ENCODE data around the gene BTG1. TPM values are rescaled to one million over a fixed set of nuclear protein-coding genes. Genes with fewer than 3 reads are reported as not detected.

Gene BTG1
- total and polyA plus RNA-seq, 8 donors: 29.0 to 183 (median 127) TPM

DNA sequence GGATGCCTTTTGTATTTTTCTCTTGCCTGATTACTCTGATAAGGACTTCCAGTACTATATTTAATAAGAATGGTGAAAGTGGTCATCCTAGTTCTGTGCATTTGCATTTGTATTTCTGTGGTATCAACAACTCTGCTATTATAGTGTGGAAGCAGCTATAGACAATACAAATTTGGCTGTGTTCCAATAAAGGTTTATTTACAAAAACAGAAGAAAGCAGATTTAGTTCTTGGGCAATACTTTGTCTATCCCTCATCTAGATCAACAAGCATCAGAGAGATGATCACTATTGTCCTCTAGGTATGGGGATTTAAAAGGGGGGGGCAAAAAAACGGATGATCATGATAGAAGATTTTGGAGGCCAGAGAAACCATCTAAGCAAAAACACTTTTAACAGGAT, 19.1 kb upstream of the BTG1 start:
- DNase-seq (no peak), ATAC-seq (no peak), FAIRE-seq (no peak)
- H3K4me3 ChIP-seq: no peak overlapping the region
- 60 to 91% methylated on average over 1 of the region's 1 CpG for WGBS, 2 donors
- H3K27me3 ChIP-seq: no peaks in the 10 kb centered on the region
- no peaks in the 10 kb centered on the region for H3K4me1 ChIP-seq
- H3K36me3 ChIP-seq: no peaks in the 10 kb centered on the region
- H3K27ac ChIP-seq: no peak overlapping the region
- no peaks in the 10 kb centered on the region for H3K9me3 ChIP-seq
- intact Hi-C loops (cut with DNase I): no loop called here
- TF ChIP-seq, protein P1, sequence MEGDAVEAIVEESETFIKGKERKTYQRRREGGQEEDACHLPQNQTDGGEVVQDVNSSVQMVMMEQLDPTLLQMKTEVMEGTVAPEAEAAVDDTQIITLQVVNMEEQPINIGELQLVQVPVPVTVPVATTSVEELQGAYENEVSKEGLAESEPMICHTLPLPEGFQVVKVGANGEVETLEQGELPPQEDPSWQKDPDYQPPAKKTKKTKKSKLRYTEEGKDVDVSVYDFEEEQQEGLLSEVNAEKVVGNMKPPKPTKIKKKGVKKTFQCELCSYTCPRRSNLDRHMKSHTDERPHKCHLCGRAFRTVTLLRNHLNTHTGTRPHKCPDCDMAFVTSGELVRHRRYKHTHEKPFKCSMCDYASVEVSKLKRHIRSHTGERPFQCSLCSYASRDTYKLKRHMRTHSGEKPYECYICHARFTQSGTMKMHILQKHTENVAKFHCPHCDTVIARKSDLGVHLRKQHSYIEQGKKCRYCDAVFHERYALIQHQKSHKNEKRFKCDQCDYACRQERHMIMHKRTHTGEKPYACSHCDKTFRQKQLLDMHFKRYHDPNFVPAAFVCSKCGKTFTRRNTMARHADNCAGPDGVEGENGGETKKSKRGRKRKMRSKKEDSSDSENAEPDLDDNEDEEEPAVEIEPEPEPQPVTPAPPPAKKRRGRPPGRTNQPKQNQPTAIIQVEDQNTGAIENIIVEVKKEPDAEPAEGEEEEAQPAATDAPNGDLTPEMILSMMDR (IDR thresholded peaks at IDR 0.05): no peak

GRCh38 chr12:92162079-92162478, 16.4 kb upstream of the BTG1 start:
- Histone ChIP-seq H3K36me3 (no peaks in the 10 kb centered on the region), H3K4me3 (no peak overlapping the region), H3K27me3 (no peaks in the 10 kb centered on the region), H3K9me3 (no peaks in the 10 kb centered on the region), H3K4me1 (no peaks in the 10 kb centered on the region), H3K27ac (no peak overlapping the region)
- intact Hi-C loops (cut with DNase I): no loop called here
- 90 to 92% methylated on average over 1 of the region's 1 CpG for WGBS, 2 donors
- TF ChIP-seq, protein P1 (IDR thresholded peaks at IDR 0.05): no peak
- FAIRE-seq (no peak), DNase-seq (no peak), ATAC-seq (no peak)

DNA sequence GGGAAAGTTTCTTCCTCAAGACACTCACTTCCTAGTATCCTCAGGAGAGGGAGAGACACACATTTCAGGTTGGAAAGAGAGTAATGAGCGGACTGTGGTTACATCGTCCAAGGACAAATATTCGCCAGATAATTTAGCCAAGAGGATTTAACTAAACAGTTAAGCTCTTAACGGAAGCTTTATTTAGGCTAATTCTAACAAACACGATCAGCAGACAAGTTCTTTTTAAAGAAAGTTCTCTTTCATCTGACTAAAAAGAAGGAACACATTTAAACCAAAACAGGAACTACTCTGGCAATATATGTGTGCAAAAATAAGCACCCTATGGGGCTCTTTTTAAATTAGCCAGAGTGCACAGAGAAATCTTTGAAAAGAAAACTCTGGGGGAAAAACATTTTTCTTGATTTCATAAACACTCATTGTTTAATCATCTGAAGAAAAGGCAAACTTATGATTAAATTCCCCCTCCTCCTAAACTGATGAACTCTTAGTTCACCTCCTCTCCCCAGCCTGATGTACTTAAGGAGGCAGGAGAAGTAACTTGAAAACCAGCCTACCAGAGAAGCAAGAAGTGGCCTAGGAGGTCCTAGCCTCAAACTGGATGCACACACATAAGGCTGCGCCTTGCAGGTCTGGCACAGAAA, 13.3 kb upstream of the BTG1 start:
- intact Hi-C loops (cut with DNase I): loop anchor here in 1 of 3 donors (10.0 kb wide), 1 partner anchor 416 kb away; no protein-coding TSS in a partner anchor
- Histone ChIP-seq H3K27me3 (no peaks in the 10 kb centered on the region), H3K4me1 (no peaks in the 10 kb centered on the region), H3K9me3 (no peaks in the 10 kb centered on the region), H3K36me3 (no peaks in the 10 kb centered on the region), H3K27ac (no peak overlapping the region), H3K4me3 (no peak overlapping the region)
- no peak for DNase-seq
- peak in 1 of 4 donors; percentile 59 for ATAC-seq
- no peak for FAIRE-seq
- TF ChIP-seq, protein P1 (IDR thresholded peaks at IDR 0.05): no peak
- WGBS, 2 donors: 49 to 61% methylated on average over 6 of the region's 6 CpGs

DNA sequence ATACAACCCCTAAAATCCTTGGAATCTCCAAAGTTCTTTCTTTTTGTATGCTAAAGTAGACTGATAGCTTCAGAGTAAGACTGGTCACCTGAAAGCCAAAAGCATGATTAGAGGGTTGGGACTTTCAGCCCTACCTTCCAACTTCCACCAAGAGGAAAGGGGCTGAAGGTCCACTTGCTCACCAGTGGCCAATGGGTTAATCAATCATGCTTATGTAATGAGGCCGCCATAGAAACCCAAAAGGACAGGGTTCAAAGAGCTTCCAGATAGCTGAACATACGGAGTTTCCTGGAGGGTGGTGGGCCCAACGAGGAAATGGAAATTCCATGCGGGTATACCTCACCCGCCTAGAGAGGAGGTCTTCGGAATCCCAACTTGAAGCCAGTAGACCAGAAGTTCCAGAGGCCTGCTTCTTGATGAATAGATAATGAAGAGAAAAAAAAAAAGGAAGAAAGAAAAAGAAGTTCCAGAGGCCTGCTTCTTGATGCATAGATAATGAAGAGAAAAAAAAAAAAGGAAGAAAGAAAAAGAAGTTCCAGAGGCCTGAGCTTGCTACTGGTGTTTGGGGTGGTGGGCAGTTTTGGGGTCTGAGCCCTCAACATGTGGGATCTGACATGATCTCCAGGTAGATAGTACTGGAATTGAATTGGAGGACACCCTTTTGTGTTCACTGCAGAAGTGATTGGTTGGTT, 11.2 kb upstream of the BTG1 start:
- Histone ChIP-seq H3K9me3 (no peaks in the 10 kb centered on the region), H3K27me3 (no peaks in the 10 kb centered on the region), H3K4me3 (no peak overlapping the region), H3K27ac (no peak overlapping the region), H3K36me3 (no peaks in the 10 kb centered on the region), H3K4me1 (no peaks in the 10 kb centered on the region)
- ATAC-seq (no peak), FAIRE-seq (no peak), DNase-seq (no peak)
- 83 to 96% methylated on average over 6 of the region's 6 CpGs for WGBS, 2 donors
- TF ChIP-seq, protein P1 (IDR thresholded peaks at IDR 0.05): no peak
- intact Hi-C loops (cut with DNase I): loop anchor here in 1 of 3 donors (10.0 kb wide), 1 partner anchor 418 kb away; no protein-coding TSS in a partner anchor

DNA sequence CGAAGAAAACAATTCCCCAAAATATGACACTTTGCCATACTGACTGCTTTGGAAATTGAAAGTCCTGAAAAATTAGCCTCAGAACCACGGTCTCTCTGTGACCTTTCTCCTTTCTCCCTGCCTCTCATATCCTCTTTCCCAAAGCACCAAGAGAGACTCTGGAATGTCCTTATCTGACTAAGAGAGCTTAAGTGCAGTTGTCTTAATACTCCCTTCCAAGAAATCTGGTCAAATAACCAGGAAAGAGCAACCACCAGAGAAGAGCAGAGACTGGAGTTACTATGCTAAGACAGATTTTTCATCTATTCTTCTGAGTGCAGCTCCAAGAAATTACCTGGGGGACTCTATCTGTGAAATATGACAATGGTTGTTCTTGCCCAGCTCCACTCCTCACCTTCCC, 10.5 kb upstream of the BTG1 start:
- Histone ChIP-seq H3K27me3 (no peaks in the 10 kb centered on the region), H3K4me1 (no peaks in the 10 kb centered on the region), H3K27ac (no peak overlapping the region), H3K36me3 (no peaks in the 10 kb centered on the region), H3K4me3 (no peak overlapping the region), H3K9me3 (no peaks in the 10 kb centered on the region)
- WGBS, 2 donors: 92 to 98% methylated on average over 2 of the region's 2 CpGs
- TF ChIP-seq, protein P1 (IDR thresholded peaks at IDR 0.05): no peak
- ATAC-seq (no peak), DNase-seq (no peak), FAIRE-seq (no peak)
- intact Hi-C loops (cut with DNase I): loop anchor here in 1 of 3 donors (10.0 kb wide), 1 partner anchor 419 kb away; no protein-coding TSS in a partner anchor
